Stimulated activated CD4-positive, alpha-beta T cell treated with anti-CD3 and anti-CD28 coated beads, Interleukin-12 subunit alpha, Interleukin-12 subunit beta, amount 100 ng/mL, for 4 hours (primary cell): ENCODE results near the gene SLC2A9.

ENCODE experiments used
- DNase-seq: peaks from one replicate; pipeline ENCODE4 v3.0.0-alpha.2; 2020

The SLC2A9 gene

DNA sequence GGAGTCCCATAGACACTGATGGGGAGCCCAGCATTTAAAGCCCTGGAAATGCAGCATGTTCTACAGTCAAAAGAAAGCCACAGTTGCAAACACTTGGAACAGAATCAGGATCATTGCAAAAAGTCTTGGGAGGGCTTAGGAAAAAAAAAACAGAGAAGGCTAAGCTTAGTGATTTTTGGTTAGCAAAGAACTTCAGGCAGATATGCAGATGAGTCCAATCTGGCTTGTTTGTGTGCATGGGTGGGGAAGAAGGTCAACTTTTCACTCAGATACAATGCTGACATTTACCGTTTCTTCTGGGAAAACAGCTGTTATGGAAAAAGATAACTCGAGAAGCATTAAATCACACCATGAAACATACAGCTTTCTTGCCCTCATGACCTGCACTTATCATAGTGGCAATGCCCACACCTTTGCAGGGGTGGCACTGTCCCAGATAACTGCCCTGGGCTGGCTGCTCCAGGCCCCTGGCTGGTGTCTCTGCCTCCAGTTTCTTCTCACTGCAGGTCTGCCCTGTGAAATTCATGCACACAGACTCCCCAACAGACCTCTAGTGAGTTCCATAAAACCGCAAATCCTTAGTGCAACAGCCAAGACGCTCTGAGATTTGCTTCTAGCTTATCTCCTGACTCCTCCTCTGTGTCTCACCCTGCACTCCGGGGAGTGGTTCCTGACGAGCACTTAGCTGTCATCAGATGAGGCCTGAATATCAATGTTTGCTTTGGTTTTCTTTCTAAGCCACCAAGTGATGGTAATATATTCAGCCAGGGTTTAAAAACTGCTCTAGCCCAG is 140.7 kb downstream of the SLC2A9 start:
- no peak for DNase-seq

DNA sequence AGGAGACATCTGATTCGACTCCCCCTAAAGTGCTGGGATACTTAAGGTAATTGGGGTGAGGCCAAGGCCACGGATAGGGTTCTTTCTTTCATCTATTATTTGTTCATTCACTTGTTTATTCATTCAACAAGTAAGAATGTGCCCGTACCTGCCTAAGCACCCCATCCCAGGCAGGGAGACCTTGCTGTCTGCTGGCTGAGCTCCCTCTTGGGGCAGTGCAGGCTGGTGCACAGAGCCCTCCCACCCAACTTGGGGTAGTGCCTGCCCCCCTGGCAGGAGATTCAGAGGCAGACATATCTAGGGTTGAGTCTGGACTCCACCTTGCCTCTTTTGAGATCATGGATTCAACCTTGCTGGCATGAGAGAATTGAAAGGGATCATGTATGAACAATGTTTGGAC is 144.2 kb downstream of the SLC2A9 start:
- no peak for DNase-seq

DNA sequence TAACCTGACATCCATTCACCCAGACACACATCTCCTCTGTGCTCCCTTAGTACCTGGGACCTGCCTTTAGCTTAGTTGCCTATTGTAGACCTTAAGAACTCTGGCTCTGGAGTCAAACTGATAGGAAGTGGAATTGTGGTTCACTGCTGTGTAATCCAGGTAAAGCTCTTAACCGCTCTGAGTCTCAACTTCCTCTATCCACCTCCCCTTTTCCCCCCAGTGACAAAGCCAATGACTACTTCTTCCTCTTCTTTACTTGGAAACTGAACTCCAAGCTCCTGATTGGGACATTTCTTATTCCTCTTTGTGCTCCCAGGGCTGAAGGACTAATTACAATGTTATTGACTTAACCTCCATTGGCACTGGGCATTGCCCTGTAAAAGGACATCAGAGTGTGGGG is 145.8 kb downstream of the SLC2A9 start:
- no peak for DNase-seq

DNA sequence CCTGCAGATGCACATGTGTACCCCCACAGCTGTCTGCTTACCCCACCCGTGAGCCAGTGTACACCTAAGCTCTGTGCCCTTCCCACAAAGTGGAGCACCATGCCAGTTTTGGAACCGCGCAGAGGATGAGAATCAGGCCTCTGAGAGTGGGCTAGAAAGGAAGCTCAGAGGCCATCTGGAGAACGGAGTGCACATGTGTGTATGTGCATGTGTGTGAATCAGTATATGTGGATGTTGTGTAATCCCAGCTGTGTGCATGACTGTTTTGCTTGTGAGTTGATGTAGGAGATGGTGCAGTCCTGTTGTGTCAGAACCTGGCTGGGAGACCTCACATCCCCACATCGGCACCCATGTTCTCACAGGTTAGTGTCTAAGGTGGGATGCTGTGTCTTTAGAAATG is 146.9 kb downstream of the SLC2A9 start:
- no peak for DNase-seq

DNA sequence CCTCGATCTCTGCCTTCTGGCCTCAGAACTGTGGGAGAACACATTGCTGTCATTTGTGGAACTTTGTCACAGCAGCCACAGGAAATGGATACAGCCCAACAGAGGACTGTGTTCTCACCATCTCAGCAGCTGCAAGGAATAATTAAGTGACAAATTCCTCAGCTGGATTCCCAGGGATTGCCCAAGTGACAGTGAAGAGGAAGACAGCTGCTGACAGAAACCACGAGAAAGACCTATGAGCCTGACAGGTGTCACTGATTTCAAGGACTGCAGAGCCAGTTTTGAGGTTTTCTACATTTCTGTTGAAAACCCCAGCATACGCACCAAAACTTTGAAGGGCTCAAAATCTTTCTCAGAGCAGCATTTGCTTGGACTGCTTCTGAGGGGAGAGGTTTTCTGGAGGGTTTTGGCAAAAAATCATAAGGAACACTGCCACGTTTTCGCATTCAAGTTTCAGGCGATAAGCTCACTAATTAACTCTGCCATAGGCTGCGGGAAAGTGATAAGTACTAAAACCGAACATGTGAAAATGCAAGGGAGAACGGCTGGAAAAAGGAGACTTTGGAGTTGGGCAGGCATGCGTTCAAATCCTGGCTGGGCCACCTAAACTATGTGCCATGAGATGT is 151.0 kb downstream of the SLC2A9 start:
- no peak for DNase-seq

DNA sequence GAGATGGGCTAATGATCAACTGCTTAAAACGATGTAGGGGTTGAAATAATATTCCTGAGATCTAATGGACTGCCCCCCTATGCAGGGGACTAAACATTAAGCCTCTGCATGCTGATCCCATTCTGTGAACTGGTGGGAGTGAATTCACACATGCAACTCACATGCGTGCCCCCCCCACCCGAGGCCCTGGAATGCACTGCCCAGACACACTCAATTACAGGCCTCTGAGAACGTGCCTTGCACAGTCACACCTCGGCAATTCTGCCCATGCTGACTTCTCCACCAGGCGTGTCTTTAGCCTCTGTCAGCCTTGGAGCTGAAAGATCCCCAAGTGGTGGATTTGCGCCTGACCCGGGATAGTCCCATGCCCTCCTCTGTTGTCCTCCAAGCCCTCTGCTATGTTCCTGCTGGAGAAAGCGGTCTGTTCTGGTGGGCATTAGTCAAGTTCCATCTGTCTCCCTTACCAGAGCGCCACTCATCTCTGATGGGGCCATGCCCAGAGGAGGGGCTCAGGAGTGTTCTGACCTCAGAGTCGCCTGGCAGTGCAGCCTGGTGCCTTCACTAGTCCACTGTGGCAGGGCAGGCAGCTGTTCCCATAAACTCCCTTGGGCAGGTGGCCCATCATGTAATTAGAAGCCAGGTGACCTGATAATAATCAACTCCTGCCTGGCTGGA is 153.4 kb downstream of the SLC2A9 start:
- DNase-seq: no peak

DNA sequence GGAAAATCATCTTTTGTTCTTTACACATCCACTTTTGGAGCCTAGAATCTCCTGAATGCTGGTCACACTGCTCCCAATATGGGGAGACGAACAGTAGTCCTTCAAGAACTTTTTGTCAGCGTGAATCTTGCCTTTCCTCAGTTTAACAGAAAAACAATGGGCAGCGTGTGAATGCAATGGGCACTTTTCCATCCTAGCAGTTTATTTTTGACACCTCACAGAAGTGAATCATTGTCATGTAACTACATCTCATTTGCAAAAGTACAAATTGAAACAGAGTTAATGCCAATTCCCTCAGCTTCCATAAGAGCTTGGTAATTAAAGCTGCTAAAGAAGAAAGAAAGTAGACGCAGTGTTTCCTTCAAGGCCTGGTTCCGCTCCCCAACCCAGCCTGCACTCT is 154.4 kb downstream of the SLC2A9 start:
- DNase-seq: no peak

DNA sequence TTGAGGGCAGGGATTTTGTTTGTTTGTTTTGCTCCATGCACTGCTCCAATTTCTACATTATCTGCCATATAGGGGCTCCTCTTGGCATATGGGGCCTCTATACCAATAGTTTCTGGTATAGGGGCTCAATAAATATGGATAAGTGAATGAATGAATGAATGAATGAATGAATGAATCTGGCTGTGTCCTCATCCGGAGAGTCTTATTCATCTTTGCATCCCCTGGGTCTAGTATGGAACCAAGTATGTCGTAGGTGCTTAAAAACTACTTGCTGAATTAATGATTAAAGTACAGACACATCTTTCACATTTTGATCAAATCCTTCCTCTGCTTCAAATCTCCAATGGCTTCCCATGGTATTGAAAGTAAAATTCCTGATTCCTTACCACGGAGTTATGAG is 159.7 kb downstream of the SLC2A9 start:
- DNase-seq: no peak

DNA sequence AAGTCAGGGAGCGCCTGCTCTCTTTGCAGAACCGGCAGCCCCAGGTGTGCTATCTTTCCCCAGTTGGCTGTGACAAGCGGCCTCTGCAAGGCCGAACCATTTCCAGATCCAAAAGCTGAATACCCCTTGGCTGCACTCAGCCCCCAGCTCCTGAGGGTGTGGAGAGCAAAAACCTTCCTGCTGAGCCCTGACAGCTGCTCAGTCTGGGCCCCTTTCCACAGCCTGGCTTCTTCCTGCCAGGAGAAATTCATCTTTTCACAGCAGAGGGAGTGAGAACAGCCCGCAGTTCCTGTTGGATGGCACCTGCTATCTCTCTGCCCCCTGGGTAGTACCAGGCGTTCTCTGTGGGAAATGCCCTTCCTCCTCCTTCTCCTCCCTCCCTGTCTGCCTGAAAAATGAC is 161.5 kb downstream of the SLC2A9 start:
- no peak for DNase-seq

DNA sequence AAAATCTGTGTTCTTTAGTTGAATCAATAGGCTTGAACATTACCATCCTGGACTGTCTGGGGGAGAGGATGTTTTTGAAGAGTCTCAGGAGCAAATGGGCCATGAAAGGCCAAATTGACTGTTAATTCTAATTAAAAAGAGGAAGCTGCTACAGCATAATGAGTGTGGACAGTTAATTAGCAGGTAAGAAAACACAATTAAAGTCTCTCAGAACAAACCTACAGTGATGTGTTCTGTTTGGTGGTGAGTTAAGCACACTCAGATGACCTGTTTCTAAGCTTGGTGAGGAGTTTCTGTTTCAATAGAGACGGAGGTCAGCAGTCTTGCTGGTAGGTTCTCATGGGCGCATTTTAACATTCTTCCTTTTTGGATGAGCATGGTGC is 171.8 kb downstream of the SLC2A9 start:
- DNase-seq: no peak

DNA sequence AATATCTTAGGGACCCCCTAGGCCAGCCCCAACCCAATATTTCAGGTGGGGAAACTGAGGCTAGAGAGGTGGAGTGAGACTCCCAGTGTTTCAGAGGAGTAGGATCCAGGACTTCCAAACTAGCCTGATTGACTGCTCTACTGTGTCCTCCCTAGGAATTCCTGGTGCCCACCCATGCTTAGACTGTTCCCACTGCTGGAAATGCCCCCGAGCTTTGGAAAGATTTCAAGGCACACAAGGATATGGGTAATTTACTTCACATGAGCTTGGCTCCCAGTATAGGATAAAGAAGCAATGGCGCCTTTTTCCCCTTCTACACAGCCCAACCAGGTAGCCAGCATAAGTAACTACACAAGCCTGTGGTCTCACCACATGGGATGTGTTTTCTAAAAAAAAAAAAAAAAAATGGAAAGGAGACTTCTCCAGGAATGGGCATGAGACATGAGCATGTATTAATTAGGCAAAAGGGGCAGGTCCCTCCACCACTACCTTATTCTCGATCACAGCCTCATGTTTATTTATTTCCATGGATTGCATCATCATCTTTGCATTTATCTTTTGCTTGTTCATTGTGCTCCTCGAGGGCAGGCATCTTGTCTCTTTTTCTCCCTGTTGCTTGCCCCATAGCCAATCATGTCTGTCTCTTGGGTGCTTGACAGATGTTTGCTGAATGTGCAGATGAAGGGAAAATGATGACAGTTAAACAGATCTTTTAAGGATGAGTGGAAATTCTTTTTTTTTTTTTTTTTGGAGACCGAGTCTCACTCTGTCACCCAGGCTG is 173.1 kb downstream of the SLC2A9 start:
- no peak for DNase-seq

DNA sequence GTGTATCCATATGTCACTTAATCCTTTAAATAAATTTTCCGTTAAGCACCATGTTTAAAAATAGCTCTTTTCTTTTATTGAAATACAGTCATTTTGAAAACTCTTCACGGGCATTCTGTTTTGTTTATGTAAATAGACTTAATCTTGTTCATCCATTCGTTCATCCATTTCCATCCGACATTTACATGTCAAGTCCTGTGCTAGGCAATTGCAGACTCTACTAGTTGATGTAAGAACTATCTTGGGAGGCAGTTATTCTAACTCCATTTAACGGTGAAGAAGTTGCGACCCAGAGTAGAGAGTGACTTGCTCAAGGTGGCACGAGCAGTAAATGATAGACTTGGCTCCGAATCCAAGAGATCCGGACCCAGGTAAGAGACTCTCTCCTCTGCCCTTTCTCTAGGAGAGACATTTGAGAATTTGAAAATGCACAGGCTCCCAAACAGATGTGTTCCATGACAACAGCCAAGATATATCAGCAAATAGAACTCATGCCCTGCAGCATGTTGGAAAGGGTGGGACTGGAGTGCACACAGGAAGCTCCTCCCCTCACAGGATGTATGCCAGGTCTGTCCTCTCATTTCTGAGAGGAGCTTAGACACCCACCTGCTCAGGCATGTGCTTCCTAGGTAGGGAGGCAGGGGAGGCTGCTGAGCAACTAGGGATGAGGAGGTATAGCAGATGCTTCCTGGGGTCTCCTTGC is 175.4 kb downstream of the SLC2A9 start:
- DNase-seq: no peak

DNA sequence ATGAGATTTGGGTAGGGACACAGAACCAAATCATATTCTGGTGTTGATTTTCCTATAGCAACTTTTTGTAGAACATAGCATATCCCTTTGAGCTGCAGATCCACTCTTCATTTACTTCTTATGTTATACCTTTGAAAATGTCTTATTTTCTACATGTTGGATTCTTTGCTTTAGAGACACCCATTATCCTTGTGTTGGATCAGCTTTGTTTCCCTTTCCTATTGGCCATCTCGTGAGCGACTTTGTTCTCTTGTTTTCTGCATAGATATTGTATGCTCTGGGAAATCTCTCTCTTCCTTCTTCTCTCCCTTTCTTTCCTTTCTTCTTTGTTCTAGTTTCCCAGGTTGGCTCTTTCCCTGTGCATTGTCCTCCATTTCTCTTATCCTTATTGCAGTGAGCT is 180.2 kb downstream of the SLC2A9 start:
- no peak for DNase-seq

DNA sequence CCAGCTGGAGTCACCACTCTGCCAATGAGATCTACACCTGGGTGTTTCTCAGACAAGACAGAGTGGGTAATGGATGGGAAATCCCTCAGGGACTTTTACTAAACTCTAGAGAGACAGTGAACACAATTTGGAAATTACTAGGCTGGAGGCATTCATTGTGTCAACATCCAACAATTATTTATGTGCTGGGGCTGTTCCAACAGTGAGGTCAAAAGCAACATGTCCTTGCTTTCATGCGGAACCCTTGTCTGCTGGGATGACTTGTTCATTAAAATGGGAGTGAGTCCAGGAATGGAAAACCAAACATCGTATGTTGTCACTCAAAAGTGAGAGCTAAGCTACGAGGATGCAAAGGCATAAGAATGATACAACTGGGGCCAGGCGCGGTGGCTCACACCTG is 185.9 kb downstream of the SLC2A9 start:
- no peak for DNase-seq

DNA sequence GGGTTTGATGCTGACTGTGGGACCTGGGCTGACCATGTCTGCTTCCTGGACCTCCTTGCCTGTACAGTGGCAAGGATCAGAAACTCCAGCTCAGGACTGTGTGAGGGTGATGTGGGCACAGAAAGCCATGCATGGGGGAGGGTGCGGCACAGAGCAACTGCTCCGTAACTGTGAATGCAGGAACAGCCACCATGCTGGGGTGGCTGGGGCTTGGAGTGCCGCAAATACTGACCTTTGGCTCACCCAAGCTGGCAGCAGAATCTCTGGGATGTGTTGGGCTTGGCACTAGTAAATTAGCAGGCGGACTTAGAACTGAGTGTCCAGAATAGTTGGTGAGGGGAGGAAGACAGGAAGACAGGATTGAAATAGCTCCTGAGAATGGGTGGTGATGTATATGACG is 187.9 kb downstream of the SLC2A9 start:
- DNase-seq: no peak

DNA sequence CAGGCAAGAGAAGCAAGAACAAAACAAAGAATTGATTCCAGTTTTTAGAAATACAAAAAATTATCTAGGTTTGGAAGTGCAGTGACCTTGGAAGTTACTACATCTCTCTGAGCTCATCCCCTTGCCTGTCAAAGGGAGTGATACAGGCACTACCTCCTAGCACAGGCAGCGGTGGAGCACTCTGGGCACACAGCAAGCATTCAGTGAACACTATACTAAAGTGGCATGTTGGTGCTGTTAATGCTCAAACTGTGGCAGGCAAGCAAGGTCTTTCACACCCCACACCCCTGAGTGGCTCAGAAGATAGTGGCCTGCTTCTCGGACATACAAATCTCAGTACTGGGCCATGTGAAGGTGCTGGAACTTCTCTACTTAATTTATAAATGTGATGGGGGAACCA is 188.7 kb downstream of the SLC2A9 start:
- no peak for DNase-seq

DNA sequence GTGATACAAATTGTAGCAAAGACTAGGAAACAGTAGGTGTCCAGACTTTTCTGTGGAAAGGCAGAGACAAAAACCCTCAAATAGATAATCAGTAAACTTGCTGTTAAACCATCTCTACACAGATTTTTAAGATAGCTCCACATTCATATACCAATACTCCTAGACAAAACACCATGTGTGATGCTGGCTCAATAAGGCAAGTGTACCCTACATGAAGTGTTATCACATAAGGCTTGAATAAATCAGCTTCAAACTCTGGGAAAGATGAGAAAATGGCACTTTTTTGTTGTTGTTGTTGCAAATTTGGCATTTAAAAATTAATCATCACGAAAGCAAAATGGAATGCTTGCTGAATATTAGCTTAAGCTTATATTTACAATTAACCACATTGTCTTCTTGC is 194.7 kb downstream of the SLC2A9 start:
- DNase-seq: no peak

DNA sequence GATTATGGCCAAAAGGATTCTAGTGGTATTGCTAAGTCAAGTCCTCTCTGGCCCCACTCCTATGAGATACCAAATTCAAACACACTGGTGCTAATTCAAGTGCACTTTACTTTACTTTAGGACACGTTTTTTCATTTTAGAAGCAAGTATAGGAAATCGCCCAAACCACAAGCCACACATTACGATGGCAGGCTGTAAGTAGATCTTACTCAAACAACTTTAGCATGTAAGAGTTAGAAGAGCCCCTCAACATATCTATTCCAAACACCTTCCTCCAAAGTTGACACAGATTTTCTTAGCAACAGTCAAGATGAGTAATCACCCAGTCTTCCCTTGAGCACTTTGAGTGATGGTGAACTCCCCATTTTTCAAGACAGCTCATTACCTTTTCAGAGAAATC is 196.2 kb downstream of the SLC2A9 start:
- no peak for DNase-seq

DNA sequence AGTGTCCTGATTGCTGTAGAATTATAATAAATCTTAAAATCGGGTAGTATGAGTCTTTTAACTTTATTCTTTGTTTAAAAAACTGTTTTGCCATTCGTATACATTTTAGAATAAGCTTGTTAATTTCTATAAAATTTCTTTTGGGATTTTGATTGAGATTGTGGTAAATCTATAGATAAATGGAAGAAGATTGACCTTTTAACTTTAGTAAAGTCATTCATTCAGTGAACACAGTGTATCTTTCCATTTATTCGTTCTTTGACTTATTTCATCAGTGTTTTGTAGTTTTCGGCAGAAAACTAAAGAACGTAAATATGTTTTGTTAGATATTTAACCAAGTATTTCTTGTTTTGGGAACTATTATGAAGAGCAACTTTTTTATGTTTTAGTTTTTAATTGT is 201.0 kb downstream of the SLC2A9 start:
- DNase-seq: no peak

DNA sequence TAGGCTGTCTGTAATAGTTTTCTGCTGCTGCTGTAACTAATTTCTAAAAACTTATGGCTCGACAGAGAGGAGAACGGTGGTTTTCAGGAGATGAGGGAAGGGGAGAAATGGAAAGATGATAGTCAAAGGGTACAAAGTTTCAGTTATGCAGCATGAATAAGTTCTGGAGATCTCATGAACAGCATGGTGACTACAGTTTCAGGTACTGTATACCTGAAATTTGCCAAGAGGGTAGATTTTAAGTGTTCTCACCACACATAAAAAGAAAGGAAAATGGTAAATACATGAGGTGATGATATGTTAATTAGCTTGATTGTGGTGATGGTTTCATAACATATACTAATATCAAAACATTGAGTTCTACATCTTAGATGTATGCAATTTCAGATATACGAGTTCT is 205.0 kb downstream of the SLC2A9 start:
- DNase-seq: no peak

DNA sequence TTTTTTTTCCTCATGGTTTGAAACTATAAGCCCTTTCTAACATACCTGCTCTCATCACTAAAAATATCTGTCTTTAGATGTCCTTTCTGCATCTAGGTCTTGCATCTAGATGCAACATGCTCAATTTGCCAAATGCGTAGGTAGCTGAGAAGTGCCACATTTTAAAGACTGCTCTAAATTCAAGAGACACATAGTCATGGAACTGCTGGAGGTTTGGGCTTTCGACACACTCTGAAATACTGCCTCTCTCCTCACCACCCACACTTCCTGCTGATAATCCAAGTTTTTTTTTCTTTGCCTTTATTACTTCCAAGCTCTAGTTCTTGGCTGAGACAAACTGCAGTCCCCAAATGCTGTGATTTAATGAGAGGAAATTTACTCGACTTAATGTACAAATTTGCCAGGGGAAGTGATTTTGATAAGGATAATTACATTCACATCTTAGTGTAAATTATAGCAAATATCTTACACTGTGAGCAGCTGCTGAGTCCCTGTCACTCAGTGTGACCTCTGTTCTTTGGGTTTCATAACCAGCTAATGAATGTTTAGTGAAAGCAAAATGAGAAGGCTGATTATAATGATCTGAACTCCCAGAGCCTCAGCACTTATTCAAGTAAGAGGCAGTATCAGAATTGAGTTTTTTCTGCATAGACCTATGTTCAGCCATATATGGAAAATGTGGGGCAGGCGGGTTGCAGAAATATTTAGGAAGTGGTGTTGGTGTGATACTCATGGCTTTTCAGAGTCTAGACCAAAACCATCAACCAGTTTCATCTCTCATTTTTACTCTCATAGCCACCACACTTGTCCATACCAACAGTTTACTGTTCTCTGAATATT is 208.6 kb downstream of the SLC2A9 start:
- DNase-seq: no peak

DNA sequence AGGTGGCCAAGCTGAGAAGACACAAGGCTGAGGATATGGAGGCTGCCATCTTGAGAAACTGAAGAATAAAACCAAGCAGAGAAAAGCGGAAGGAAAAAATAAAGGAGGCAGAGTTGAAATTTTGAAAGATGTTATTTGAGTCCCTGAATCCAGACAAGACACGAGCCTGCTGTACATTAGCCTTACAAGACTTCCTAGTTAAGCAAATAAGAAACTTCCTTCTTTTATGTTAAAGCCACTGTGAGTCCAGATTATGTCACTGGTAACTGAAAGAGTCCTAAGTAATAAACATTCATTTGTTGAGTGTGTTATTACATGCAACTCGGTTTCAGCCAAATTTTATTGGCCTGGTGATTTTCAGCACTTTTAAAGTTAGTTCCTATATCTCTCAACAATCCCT is 209.5 kb downstream of the SLC2A9 start:
- no peak for DNase-seq
